ENCODE measurements around the gene MUC13.

MUC13 gene

DNA sequence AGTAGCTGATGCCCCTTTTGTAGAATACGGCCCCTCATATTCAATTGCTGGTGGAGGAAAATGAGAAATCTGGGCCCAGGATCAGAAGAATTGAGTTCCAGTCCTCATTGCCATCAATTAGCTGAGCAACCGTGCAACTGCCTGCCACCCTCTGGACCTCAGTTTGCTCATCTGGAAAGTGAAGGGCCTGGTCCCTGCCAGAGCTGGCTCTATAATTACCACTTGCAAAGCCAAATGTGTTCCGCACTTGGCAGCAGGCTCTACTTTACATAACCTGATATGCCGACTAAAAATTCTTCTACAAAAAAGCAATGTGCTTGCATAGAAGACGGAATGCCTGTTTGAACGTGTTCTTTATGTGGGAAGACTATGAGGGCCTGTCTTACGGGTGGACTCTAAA is 38.8 kb downstream of the MUC13 start:
- DNase-seq: no peak

DNA sequence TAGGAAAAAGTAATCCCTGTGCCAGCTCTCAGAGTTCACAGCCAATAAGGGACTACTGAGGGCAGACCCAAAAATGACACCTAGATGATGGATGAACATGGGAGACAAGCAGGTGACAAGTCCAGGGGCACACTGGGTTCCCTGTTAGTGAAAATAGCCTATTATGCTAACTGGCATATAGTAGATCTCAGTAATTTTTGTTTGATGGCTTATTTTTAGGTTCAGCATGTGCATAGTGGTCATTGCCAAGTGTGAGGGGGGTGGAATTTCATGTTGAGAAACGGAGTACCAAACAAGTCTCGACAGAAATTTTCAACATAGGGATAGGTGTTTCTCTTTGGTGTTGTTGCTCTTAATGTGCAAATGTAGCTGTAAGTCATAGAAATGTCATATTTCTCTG is 41.0 kb downstream of the MUC13 start:
- no peak for DNase-seq

DNA sequence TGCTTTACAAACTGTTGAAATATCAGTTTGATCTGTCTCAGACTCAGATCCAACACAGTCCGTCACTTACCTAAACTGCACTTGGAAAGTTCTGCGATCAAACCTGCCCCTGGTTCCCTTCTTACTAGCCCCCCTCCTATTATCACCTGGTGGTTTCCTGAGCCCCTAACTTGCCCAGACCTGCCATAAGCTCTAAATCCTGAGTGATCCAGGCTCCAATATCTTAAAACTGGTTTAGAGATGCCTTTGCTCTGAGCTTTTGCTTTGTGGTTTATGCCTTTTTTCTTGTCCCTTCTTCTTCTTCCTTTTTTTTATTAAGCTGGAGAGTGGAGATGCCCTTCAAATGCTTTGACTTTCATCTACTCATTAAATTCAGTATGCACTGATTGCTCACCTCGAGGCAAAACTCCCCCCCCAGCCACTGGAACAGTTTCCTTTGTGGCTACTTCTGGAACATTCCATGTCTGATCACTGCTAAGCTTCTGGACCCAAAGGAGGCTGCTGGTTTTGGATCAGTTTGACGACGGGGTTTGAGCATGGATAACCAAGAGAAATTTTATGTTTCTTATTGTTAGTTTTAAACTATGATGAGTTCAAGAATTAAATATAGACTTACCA is 43.9 kb downstream of the MUC13 start:
- no peak for DNase-seq

DNA sequence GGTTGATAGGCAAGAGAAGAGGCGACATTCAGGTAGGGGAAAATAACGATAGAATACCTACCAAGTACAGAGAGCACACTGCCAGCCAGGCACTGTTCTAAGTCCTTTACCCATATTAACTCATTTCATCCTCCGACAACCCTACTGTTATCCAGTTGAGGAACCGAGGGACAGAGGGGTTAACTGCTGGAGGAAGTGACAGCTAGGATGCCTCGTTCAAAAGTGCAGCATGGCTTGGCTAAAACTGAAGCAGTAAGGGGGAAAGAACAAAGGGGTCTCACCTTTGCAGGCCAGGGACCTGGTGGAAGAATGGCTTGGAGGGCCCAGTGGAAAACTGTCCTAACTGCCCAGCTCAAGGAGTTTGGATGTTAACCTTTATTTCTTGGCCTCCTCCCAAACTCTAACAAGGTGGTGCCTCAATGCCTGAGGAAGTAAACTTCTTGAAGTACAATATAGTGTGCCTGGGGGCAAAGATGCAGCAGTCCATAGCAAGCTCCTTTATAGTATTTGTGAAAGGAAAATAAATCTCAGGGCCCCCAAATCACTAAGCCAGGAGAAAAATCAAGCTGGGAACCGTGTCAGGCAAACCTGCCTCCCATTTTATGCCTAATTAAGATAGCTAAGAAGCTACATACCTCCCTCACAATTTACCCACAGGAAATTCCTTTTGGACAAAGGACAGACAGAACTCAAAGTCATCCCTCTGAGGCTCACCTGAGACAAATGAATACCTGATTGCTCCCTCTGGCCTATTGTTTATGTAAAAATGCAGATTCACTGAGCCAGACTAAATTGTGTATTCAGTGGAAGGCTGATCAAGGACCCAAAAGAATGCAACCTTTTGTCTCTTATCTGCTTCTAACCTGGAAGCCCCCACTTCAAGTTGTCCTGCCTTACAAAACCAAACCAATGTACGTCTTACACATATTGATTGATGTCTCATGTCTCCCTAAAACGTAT is 45.8 kb downstream of the MUC13 start:
- no peak for DNase-seq

DNA sequence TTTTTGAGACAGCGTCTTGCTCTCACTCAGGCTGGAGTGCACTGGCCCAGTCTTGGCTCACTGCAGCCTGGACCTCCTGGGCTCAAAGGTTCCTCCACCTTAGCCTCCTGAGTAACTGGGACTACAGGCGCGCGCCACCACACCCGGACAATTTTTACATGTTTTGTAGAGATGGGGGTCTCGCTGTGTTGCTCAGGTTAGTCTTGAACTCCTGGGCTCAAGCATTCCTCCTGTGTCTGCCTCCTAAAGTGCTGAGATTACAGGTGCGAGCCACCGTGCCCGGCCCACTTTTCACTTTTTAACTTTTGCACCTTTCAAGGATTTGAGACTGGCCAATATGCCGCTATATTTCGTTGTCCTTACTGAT is 46.6 kb downstream of the MUC13 start:
- DNase-seq: no peak

DNA sequence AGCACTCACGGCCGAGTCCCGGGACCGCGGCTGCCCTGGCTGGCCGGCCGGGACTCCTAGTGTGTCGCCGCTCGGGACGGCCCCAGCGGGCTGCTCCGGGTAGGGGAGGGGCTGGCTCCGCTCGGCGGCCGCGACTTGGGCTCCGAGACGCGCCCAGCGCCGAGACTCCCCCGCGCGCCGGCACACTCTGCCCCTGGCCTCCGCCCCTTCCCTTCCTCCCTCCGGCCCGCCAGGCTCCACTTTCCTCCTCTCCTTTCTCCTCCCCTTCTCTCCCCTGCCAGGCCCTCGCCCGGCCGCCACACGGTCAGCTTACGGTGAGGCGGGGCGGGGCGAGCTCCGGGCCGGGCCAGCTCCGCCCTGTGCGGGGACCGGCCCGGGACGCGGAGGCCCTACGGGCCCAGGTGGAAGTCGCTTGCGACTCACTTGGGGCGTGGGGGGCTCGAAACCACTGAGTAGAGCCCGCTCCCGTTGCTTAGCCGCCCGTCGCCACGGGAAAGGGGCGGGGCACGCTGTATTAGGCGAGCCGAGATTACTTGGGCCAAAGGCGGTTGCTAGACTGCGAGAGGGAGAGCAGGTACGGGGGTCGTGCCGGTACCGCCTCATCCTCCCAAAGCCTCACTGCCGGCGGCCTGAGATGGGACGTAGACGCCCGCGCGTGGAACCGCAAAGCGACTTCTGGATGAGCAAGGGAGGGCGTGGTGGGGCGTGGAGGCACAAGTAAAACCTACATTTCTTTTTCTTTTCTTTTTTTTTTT is 47.2 kb downstream of the MUC13 start, which contains the start of gene ITGB5:
TSS of gene ITGB5 (minus strand) at position 189 of the 755 bp plus-strand sequence. CDS start 365 bp downstream, outside the sequence.
- DNase-seq: no peak

DNA sequence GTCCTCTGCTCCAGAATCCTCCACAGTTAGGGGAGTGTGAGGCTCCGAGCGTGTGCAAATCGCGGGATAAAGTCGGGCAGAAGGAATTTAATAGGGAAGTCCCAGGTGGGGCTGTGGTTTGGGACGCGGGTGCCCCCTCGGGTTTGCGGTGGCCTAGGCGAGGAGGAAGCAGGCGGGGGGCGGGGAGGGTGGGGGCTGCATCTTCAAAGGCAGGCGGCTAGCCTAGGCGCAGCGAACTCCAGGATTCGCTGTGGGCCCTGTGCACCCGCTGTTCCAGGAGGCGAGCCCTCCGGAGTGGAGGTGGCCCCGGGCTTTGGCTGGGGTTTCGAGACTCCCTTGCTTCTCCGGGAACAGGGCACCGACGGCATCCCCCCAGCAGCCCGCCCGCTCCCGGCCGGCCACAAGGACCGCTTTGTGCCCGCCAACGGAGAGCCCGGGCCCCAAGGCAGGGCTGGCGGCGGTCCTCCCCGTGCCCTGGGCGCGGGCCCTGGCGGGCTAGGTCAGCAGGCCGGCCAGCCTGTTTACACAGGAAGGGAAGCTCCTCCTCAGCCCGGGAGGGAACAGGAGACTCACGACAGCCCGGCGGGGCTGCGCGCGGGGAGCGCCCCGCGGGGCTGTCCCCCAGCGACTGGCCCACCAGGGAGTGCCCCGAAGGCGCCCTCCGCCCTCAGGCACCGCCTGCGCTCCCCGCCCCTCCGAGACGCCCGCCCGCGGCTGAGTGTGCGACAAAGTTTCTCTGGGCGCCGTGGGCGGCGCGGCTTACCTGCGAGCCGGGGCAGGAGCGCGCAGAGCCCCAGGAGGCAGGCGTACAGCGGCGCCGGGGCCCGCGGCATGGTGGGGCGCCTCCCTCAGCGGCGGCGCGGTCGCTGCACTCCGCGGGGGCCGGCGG is 48.1 kb downstream of the MUC13 start:
- no peak for DNase-seq

DNA sequence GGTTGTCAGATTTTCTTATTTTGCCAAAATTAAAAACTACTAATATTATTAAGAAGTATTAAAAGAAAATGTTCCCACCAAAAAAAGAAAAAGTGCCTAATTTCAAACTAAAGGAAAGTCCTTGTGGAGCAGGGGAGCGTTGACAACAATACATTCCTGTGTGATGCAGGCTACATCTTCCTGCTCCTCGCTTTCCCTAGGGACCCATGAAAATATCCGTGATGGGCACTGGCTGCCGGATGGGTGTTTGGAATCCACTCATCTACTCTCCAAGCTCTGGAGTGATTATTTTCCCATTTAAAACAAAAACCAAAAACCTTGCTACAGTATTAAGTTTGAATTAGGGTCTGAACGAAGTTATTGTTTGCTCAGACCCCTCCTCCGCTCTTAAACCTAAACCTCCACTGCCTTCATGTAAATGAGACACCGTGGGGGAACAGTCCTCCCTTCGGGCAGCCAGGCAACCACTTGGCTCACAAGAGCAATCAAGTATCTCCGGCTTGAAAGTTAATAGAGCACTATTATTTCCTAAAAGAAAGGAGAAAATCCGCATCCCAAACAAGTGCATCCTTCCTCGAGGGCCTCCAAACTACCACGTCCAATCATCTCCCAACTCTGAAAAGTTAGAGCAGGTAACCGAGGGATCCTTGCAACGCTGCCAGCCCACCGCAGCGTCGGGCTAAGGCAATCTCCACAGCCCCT is 48.9 kb downstream of the MUC13 start:
- no peak for DNase-seq

DNA sequence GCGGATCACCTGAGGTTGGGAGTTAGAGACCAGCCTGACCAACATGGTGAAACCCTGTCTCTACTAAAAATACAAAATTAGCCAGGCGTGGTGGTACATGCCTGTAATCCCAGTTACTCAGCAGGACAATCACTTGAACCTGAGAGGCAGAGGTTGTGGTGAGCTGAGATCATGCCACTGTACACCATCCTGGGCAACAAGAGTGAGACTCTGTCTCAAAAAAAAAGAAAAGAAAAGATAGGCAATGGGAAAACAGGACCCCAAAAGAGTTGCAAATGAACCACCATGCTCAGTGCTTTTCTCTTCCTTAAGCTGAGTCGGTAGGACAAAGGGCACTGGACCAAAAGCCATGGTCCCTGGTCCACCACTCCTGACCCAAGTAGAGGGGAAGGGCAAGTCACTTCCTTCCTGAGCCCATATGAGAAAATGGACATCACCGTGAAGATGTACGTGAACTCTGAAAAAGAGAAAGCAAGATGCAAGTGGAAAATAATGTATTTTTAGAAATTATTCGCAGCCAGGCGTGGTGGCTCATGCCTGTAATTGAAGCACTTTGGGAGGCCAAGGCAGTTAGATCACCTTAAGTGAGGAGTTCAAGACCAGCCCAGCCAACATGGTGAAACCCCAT is 50.0 kb downstream of the MUC13 start:
- DNase-seq: no peak

DNA sequence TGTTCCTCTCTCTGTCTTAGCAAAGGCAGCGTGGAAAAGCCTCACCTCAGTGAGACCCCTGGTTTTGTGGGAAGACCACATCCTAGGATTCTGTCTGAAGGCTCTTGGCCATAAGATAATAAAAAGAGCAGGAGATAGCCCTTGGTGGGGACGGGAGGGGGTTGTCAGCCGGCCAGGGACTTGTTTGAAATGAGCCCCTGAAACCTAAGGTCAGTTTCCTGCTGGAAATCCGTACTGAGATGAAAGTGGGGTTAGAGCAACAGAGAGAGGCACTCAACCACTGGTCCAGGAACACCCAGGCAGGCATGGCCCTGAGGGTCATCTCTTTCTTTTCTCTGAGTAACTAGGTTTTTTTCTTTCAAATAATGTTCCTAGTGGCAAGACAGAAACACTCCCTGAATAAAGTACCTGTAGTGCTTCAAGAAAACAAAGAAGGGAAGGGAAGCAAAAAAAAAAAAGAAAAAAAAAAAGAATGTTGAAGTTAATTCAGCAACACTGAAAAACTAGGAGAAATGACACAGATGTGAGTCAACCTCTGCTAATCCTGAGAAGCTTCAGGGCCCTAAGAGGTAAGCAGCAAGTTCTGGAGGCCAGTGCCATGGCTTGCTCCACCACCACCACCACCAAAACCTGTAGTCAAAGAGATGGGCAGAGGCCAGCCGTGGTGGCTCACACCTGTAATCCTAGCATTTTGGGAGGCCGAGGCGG is 50.6 kb downstream of the MUC13 start:
- DNase-seq: no peak

DNA sequence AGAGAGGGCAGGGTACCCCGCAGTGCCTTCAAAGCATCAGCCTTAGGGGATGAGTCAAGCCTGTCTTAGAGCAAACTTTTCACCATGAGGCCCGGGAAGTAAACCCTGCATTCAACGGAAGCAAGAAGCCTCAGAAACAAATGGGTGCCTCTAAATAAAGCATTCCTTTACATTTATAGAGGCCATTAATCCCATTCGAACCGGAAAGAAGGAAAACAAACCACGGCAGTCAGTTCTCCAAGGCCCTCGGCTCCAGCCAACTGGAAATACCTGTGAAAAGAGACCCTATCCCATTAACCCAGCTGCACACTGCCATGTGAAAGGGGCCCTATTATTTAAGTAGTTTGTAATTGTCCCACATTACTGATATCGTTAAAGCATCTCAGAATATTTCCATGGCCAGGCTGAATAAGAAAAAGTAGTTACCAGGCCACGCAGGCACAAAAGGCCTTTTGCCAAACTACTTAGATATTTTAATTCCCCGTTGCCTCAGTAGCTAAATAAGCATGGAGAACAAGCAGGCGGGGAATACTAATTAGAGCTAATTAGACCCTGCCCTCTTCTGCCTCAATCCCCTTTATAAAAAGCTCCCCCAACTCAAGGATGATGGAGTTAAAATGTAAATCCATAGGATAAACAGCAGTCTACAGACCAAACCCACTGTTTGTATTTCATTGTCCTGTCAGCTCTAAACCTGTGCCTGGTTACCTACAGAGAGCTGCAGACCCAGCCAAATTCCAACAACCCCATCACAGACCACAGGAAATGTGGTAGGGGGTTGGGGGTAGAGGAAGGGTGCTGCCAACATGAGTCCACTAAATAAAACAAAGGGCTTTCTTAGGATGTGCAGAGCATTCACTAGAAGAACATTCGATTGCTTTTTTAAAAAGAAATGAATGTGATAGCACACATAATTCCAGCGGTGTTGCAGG is 51.5 kb downstream of the MUC13 start:
- DNase-seq: no peak

DNA sequence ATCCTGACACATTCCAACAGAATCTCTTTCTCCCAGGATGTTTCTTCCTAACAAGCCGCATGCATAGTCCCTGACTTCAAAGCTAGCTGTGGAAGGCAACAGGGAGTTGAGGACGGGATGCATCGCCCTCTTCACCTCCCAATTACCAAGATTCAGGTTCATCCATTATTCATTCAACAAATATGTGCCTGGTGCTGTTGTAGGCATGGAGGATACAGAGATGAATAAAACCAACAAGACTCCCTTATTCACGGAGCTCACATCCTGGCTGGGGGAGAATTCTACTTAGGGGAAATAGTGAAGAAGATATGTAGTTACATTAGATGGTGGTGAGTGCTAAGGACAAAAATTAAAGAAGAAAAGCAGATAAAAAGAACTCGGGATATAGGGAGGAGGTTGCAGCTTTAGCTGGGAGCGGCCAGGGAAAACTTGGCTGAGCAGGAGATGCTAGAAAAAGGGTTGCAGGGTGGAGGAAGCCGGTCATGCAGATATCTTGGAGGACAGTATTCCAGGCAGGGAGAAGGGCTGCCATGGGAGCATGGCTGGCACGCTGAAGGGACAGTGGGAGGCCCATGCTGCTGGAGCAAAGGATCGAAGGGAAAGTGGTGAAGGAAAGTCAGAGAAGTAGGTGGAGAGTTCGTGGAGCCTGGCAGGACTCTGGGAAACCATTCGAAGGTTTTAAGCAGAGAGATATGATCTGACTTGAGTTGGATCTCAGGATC is 52.4 kb downstream of the MUC13 start:
- no peak for DNase-seq

DNA sequence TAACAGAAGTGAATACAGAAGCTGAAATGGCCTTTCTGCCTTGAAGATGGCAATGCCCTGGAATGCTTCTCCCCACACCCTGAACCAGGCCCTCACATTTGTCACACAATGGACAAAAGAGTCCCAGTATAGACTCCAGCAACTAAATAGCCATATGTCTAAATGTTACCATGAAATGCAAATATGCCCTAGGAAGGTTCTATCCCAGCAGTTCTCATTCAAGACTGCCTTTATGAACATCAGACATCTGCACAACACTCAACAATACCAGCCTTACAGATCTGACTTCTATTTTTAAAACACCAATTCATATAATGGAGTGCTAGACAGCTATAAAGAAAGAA is 55.2 kb downstream of the MUC13 start:
- DNase-seq: no peak

DNA sequence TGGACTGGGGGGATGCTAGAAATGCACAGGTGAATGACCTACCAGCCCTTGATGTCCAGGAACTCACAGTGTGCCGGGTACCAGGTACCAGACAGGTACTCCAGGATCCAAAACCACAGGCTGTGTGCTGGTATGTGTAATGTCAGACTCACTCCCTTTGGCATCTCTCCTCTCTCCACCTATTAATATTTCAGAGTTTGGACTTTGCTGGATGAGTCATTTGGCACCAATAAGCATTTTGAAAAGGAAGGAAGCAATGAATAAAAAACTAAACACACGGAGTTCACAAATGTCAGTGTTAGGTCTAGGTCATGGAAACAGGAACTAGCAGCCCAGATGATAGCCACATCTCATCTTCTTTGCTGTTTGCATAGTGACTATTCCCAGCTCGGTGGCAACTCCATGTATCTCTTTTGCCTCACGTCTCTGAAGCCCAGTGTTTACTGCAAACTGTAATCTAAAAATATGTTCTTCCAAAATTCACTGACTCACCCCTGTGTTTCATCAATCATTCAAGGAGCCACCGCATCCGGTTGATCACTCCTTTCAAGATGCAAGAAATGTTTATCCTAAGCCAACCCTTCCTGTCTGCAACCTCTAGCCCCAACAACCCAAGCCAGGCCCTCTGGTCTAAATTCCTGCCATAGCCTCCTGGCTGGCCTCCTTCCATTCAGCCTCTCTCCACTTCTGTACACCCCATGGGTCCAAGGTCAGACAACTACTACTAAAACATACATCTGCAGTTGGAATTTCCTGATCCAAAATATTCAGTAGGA is 55.8 kb downstream of the MUC13 start:
- DNase-seq: no peak

DNA sequence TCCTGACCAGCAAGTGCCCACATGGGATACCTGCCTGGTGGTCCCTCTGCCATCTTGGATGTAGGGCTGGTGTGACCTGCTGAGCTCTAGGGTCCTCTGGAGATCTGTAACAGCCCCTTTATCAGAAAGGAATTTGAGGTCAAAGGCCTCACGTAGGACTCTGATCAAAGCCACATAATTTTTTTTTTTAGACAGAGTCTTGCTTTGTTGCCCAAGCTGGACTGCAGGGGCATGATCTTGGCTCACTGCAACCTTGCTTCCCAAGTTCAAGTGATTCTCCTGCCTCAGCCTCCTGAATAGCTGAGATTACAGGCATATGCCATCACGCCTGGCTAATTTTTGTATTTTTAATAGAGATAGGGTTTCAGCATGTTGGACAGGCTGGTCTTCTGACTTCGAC is 56.9 kb downstream of the MUC13 start:
- no peak for DNase-seq

DNA sequence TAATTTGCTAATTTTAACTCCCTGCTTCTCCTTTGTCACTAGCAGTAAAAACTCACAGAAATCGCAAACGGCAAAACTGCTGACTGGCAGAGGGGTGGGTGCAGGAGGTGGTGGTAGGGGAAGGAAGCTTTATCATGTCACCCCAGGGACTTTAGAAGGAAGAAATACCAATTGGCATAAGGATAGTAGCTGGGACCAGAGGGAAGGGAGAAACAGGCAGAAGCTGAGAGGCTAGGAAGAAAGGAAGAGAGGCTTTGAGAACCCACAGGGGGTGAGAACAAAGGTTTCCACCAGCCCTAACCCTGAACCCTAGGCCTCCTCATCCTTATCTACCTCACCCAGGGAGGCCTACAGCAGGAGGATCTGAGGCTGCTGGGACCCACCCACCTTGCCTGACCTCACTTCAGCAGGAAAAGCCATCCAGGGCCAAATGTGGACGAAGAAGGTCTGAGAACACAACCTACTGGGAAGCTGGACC is 58.1 kb downstream of the MUC13 start:
- DNase-seq: no peak

DNA sequence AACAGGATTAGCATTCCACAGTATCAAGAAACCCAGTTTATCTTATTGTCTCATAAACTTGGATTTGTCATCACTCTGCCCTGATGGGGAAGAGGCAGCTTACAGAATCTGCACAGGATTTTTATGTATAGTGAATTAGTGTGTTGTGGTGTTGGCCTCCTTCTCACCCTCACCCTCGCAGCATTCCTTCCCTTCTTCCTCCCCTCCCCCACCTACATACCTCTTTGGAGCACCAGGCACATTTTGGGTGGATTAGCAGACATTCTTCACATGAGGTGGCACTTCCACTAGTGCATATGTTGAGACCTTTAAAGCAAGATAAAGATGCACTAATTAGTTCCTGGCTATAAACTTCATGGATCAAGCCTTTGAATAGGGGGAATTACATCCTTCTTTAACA is 61.3 kb downstream of the MUC13 start:
- DNase-seq: no peak

DNA sequence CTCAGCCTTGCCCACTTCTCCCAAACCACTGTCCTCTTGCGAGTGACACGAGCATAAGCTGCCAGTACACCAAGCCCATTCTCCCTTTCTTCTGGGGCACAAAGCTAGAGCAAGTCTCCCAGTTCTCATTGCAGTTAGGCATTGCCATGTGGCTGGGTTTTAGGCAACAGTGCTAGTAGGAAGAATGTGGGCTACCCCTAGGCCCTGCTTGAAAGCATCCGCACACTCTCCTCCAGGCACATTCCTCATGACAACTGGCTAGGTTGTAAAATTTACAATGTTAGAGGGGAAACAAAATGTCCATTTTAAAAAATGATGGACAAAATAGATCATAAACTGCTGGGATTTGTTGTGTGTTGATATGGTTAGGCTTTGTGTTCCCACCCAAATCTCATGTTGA is 67.0 kb downstream of the MUC13 start:
- DNase-seq: no peak

Measured in effector CD8-positive, alpha-beta T cell (primary cell).